AG04450 (cell line): Measurements from ENCODE around the gene DMD. TPM values are rescaled to one million over a fixed set of nuclear protein-coding genes. Genes with fewer than 3 reads are reported as not detected.

ENCODE experiments used
- CTCF ChIA-PET: fragments of 300-600, 350-600 bp; formaldehyde crosslinking; extraction: SDS; loops from one replicate; lab custom pipeline; 2022; ENCODE audit warnings: antibody characterized with exemption, inconsistent platforms; lab: Charles Lee
- POLR2A ChIA-PET: fragments of 350-600 bp; formaldehyde crosslinking; extraction: SDS; loops from one replicate; lab custom pipeline; 2021; ENCODE audit warnings: antibody characterized with exemption, inconsistent platforms; lab: Yijun Ruan, JAX
- DNase-seq: peaks from one replicate; pipeline ENCODE4 v3.0.0-alpha.2; 2011; ENCODE audit warnings: low read depth, low spot score
- H3K27ac ChIP-seq: one replicate; pipeline ENCODE4 v1.5.1; 2012; ENCODE audit warnings: low read depth, low read length, control low read depth
- H3K27me3 ChIP-seq: one replicate; pipeline ENCODE4 v1.6.0; 2012; ENCODE audit warnings: low read length; ENCODE audit not compliant: control insufficient read depth, insufficient read depth
- H3K4me3 ChIP-seq: 2 replicates; pipeline ENCODE4 v1.5.1; 2011; ENCODE audit warnings: mild to moderate bottlenecking, low read depth, low read length, control low read depth
- H3K9me3 ChIP-seq: 2 replicates; pipeline ENCODE4 v1.5.1; 2012; ENCODE audit warnings: low read length; ENCODE audit not compliant: control insufficient read depth, insufficient read depth
- polyA plus RNA-seq: library from polyadenylated mRNA; depleted of rRNA; stranded (reverse); fragments of >200 nt; gene quantifications from 2 replicates; pipeline ENCODE4 v1.2.3, GENCODE V29; 2011
- TF ChIP-seq, protein P1 (sequence below): IDR thresholded peaks from 2 replicates; pipeline ENCODE4 v1.5.1; 2011; ENCODE audit warnings: low read depth, low read length, control low read depth, inconsistent platforms

The DMD gene
- polyA plus RNA-seq, 1 experiment = 7.6 TPM

GRCh38 chrX:31215277-31215815, 1996.0 kb downstream of the DMD start:
- H3K27me3 ChIP-seq = no peaks in the 10 kb centered on the region
- DNase-seq = no peak
- H3K9me3 ChIP-seq = no peaks in the 10 kb centered on the region
- POLR2A ChIA-PET = no interaction called here
- TF ChIP-seq, protein P1, sequence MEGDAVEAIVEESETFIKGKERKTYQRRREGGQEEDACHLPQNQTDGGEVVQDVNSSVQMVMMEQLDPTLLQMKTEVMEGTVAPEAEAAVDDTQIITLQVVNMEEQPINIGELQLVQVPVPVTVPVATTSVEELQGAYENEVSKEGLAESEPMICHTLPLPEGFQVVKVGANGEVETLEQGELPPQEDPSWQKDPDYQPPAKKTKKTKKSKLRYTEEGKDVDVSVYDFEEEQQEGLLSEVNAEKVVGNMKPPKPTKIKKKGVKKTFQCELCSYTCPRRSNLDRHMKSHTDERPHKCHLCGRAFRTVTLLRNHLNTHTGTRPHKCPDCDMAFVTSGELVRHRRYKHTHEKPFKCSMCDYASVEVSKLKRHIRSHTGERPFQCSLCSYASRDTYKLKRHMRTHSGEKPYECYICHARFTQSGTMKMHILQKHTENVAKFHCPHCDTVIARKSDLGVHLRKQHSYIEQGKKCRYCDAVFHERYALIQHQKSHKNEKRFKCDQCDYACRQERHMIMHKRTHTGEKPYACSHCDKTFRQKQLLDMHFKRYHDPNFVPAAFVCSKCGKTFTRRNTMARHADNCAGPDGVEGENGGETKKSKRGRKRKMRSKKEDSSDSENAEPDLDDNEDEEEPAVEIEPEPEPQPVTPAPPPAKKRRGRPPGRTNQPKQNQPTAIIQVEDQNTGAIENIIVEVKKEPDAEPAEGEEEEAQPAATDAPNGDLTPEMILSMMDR = no peak
- H3K27ac ChIP-seq = no peak overlapping the region
- CTCF ChIA-PET = interaction anchor here (1.8 to 3.8 kb wide), 4 partner anchors 11 to 442 kb away, joined by 7 to 47 read pairs (median 14); no protein-coding TSS in a partner anchor
- H3K4me3 ChIP-seq = no peak overlapping the region

DNA sequence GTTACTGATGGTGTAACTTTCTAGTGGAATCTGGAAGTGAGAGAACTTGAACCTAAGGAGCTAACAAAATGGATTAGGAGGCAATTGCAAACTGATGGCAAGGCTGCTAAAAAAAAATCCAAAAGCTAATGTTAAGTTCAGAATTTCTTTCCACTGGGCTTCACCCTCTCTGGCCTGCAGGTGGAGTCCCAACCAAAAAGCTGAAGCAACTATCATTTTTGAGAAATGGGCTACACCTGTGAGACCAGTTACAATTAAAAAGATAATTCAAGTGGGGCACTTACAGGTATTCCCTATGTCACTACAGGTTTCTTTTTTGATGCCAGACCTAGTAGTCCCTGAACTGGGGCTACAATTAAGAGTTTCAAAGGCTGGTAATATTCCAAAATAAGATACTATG, 1997.4 kb downstream of the DMD start:
- no peaks in the 10 kb centered on the region for H3K9me3 ChIP-seq
- TF ChIP-seq, protein P1 = peak; percentile 60
- DNase-seq = no peak
- H3K27ac ChIP-seq = no peak overlapping the region
- CTCF ChIA-PET = interaction anchor here (0.6 to 3.8 kb wide), 24 partner anchors 9 to 453 kb away, joined by 3 to 47 read pairs (median 4); no protein-coding TSS in a partner anchor
- H3K4me3 ChIP-seq = no peak overlapping the region
- no peaks in the 10 kb centered on the region for H3K27me3 ChIP-seq
- POLR2A ChIA-PET = no interaction called here

DNA sequence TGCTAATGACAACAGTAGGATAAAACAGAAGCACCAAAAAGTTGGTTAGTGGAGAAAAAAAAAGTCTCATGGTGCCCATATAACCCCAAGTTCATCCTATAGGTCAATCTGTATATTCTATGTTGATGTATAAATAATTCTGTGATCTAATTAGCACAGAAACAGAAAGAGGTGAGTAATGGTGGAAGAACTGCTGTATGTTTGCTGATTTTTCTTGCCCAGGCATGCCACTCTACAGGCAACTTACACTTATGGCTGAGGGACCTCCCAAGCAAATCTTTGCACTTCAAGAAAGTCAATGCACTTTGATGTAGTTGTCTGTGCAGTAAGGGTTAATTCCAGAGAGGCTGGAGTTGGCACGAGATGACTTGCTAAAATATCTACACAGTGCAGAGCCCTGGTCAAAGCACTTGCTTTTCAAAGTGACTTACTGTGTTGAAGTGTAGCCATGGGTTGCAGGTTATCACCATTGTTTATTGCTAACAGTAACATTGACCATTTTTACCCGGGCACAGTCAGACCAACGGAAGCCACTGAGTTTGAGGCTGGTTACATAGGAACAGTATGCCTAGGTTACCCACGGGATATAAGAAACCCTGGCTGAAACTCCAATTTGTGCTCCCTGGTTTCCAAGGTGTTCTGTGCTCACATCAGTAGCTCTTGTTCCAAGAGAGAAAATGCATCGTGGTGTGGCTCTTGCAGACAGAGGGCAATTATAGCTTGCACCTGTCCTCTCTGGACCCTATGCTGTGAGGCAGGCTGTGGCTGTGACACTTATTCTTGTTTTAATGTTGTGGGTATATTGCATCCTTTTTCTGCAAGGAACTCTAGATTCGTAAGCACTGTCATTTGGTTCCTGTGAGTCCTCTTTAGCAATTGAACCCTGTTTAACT, 1998.2 kb downstream of the DMD start:
- Histone ChIP-seq H3K27me3 (no peaks in the 10 kb centered on the region), H3K4me3 (no peak overlapping the region), H3K9me3 (no peaks in the 10 kb centered on the region), H3K27ac (no peak overlapping the region)
- TF ChIP-seq, protein P1 = no peak
- no peak for DNase-seq
- CTCF ChIA-PET = interaction anchor here (0.7 to 3.8 kb wide), 21 partner anchors 9 to 454 kb away, joined by 3 to 47 read pairs (median 4); no protein-coding TSS in a partner anchor
- POLR2A ChIA-PET = no interaction called here

DNA sequence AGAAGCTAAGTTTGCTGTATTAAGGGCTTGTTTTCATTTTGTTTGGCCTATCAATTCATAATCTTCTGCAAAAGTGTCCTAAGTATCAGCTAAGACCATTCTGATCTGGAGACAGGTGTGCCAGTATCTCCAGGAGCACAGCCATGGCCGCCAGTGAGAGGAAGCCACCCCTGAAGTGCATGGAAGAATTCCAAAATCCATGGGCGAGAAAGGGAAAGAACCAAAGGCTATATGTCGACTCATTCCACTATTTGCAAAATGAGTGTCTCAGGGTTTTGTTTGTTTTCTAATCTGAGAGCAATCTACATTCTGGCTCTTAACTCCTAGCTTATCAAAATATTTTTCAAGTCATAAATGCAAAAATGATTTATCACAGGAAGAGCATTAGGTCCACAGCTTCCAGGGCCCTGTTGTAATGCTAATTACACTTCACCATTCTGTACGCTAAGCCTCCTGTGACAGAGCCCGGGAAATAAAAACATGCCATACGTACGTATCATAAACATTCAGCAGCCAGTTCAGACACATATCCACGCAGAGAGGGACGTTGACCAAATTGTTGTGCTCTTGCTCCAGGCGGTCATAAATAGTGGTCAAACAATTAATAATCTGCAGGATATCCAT, 2002.2 kb downstream of the DMD start:
- no peak for DNase-seq
- TF ChIP-seq, protein P1 = no peak
- ChIA-PET CTCF (interaction anchor here (0.5 to 0.6 kb wide), 2 partner anchors 12 to 48 kb away, joined by 3 to 9 read pairs; no protein-coding TSS in a partner anchor), POLR2A (no interaction called here)
- H3K4me3 ChIP-seq = no peak overlapping the region
- no peaks in the 10 kb centered on the region for H3K9me3 ChIP-seq
- no peaks in the 10 kb centered on the region for H3K27me3 ChIP-seq
- no peak overlapping the region for H3K27ac ChIP-seq
